Measurements from ENCODE around the gene DIRAS1. TPM values are rescaled to one million over a fixed set of nuclear protein-coding genes. Genes with fewer than 3 reads are reported as not detected.

Gene DIRAS1
- total and polyA plus RNA-seq, 2 of the 8 experiments (the other 6 are each of a cell fraction or from before 2014, with no cell fraction given): 20.2 to 22.3 TPM

- FAIRE-seq: no peak
- no peak overlapping the region for H3K9ac ChIP-seq (replicated peaks in 1 of 4; ENCODE audit: extremely low read depth in 1 of 4, low read depth in 3 of 4, low read length in 3 of 4)
- 88% methylated on average over 23 of the region's 26 CpGs; no CpG with 5 or more reads in 1 of the 2 experiments for WGBS, 2 experiments (ENCODE audit: extremely low coverage in 1 of 2, insufficient coverage in 1 of 2, insufficient read length in 1 of 2, insufficient replicate concordance in 2 of 2, low coverage in 1 of 2, low lambda C conversion rate in 2 of 2, missing lambda C conversion rate in 1 of 2)
- TF ChIP-seq RXRA (IDR thresholded peaks at IDR 0.05; ENCODE audit: insufficient read depth, low read depth, low read length): no peak
- TF ChIP-seq RBBP5 (IDR thresholded peaks at IDR 0.05; ENCODE audit: borderline replicate concordance, low read depth, low read length): no peak
- TF ChIP-seq NRF1 (IDR thresholded peaks at IDR 0.05; ENCODE audit: low read depth, low read length): no peak
- TF ChIP-seq EP300 (IDR thresholded peaks at IDR 0.05; ENCODE audit: borderline replicate concordance in 1 of 2, low read depth in 2 of 2, low read length in 2 of 2): no peak
- no peak for TF ChIP-seq ASH2L (IDR thresholded peaks at IDR 0.05; ENCODE audit: low read length)
- no peak for TF ChIP-seq YY1 (IDR thresholded peaks at IDR 0.05; ENCODE audit: low read depth, low read length)
- TF ChIP-seq SRF (IDR thresholded peaks at IDR 0.05; ENCODE audit: low read depth, low read length): no peak
- no peak for TF ChIP-seq RAD21 (IDR thresholded peaks at IDR 0.05 in 1 of 2, conservative IDR thresholded peaks at IDR 0.05 in 1 of 2; ENCODE audit: low read depth in 2 of 2, low read length in 2 of 2)
- no peak for TF ChIP-seq RFX5 (IDR thresholded peaks at IDR 0.05; ENCODE audit: borderline replicate concordance, low read depth, low read length)
- no peak for TF ChIP-seq CTBP2 (IDR thresholded peaks at IDR 0.05; ENCODE audit: borderline replicate concordance, insufficient read depth, insufficient read length, low read length)
- TF ChIP-seq SP2 (IDR thresholded peaks at IDR 0.05; ENCODE audit: low read length): no peak
- TF ChIP-seq SP4 (IDR thresholded peaks at IDR 0.05; ENCODE audit: low read length): no peak
Measured at GRCh38 chr19:2734589-2735288, 13.6 kb upstream of the DIRAS1 start.

More at GRCh38 chr19:2734589-2735288, 13.6 kb upstream of the DIRAS1 start:
- Histone ChIP-seq H3K4me2 (ENCODE audit: insufficient read depth in 1 of 2, low read depth in 2 of 2, low read length in 2 of 2) (no peak overlapping the region), H3K4me3 (ENCODE audit: extremely low read depth in 1 of 4, insufficient read depth in 2 of 4, low read depth in 3 of 4, low read length in 4 of 4) (no peak overlapping the region), H2BK20ac (ENCODE audit: low read length) (no peak overlapping the region), H2AK5ac (ENCODE audit: low read depth, low read length) (no peak overlapping the region), H4K91ac (replicated peaks; ENCODE audit: insufficient read length, low read length) (no peak overlapping the region), H3K23ac (ENCODE audit: insufficient read length) (no peak overlapping the region), H2BK5ac (ENCODE audit: low read depth, low read length) (peak overlapping the region; percentile 13; the same call in 1 of the 2 replicates), H3K56ac (replicated peaks; ENCODE audit: insufficient read length, low read depth, low read length) (no peak overlapping the region), H2BK15ac (ENCODE audit: low read length) (no peak overlapping the region), H4K20me1 (replicated peaks in 1 of 2; ENCODE audit: control insufficient read depth in 1 of 2, insufficient read depth in 2 of 2, low read length in 2 of 2) (peaks cover 4 to 27% of the 10 kb centered on the region in 2 experiments), H2AFZ (ENCODE audit: low read length) (no peak overlapping the region), H4K5ac (ENCODE audit: insufficient read length, low read depth, low read length) (no peak overlapping the region), H3K14ac (ENCODE audit: insufficient read length) (no peak overlapping the region), H3K27ac (ENCODE audit: low read depth, low read length) (no peak overlapping the region), H3K36me3 (ENCODE audit: control insufficient read depth in 2 of 4, insufficient read depth in 4 of 4, low read length in 3 of 4) (peaks cover 3 to 30% (median 8%) of the 10 kb centered on the region in 4 experiments; a peak in 6 of 8 replicates), H4K8ac (ENCODE audit: extremely low read depth, insufficient read depth, low read length) (no peak overlapping the region; the same call in 1 of the 2 replicates), H3K4me1 (replicated peaks in 1 of 4; ENCODE audit: control insufficient read depth in 3 of 4, insufficient read depth in 4 of 4, low read length in 3 of 4) (no peaks in the 10 kb centered on the region), H3K18ac (ENCODE audit: extremely low read depth, low read length) (no peak overlapping the region), H3K4ac (replicated peaks; ENCODE audit: insufficient read length, low read depth, low read length) (no peak overlapping the region), H3K23me2 (ENCODE audit: low read depth, low read length) (0 out of 2 replicates have a peak, but pooled peaks cover 5% of the 10 kb centered on the region), H3K79me1 (ENCODE audit: low read depth, low read length) (no peaks in the 10 kb centered on the region), H3K27me3 (replicated peaks in 1 of 4; ENCODE audit: control insufficient read depth in 3 of 4, extremely low read depth in 1 of 4, insufficient read depth in 3 of 4, low read length in 3 of 4) (no peaks in the 10 kb centered on the region), H2BK12ac (ENCODE audit: low read depth, low read length) (no peak overlapping the region), H2BK120ac (replicated peaks; ENCODE audit: low read depth, low read length) (no peak overlapping the region), H3K79me2 (ENCODE audit: control insufficient read depth in 1 of 2, insufficient read depth in 2 of 2, low read length in 2 of 2) (peaks cover 0 to 2% of the 10 kb centered on the region in 2 experiments; a peak in 1 of 4 replicates), H3K9me3 (ENCODE audit: insufficient read depth in 2 of 2, low read depth in 1 of 2, low read length in 1 of 2) (no peaks in the 10 kb centered on the region)
- CTCF ChIA-PET (ENCODE audit: partially characterized antibody): interaction anchor here (0.7 to 4.3 kb wide), 4 partner anchors 11 to 153 kb away, joined by 3 to 16 read pairs (median 3); no protein-coding TSS in a partner anchor
- POLR2A ChIA-PET (ENCODE audit: partially characterized antibody): interaction anchor here (1.5 to 2.2 kb wide), 2 partner anchors 12 to 15 kb away, joined by 3 to 5 read pairs; no protein-coding TSS in a partner anchor
- DNase-seq (ENCODE audit: low read depth in 1 of 2, low spot score in 2 of 2): no peak

Data from H1 (cell line).